SK-N-SH (cell line): ENCODE measurements around the gene KNCN. TPM values are rescaled to one million over a fixed set of nuclear protein-coding genes. Genes with fewer than 3 reads are reported as not detected.

Source experiments
- CTCF ChIA-PET: fragments of 300-600, 350-600 bp; formaldehyde crosslinking; extraction: SDS; loops from one replicate; lab custom pipeline; 2021; lab: Yijun Ruan, JAX
- POLR2A ChIA-PET: fragments of 350-600 bp; sonication (Branson Sonifier 250); formaldehyde crosslinking; extraction: SDS; loops from one replicate; lab custom pipeline; 2020; ENCODE audit warnings: antibody characterized with exemption, inconsistent platforms; lab: Yijun Ruan, JAX
- DNase-seq: peaks from one replicate; pipeline ENCODE4 v3.0.0; 2012
- H2AFZ ChIP-seq: fragments of 200-600 bp; sonication (generic); 2 replicates; pipeline ENCODE4 v1.8.1; 2016; ENCODE audit warnings: antibody characterized with exemption, mild to moderate bottlenecking, low read depth
- H3F3A ChIP-seq: fragments of 200-600 bp; sonication (generic); replicated peaks from 2 replicates; pipeline ENCODE3; 2016; ENCODE audit warnings: antibody characterized with exemption, mild to moderate bottlenecking; ENCODE audit not compliant: insufficient read depth
- H3K27ac ChIP-seq, 2 experiments: fragments of 200-500 bp in 1 of 2; fragments of 200-600 bp in 1 of 2; sonication (Bioruptor generic) in 1 of 2; sonication (generic), shearing (Covaris generic) in 1 of 2; 2 replicates each; pipeline versions ENCODE4 v1.5.1 to v1.6.1; 2014 to 2016; ENCODE audit warnings: low read depth in 2 of 2, inconsistent platforms in 1 of 2, low read length in 1 of 2, mild to moderate bottlenecking in 1 of 2, mixed read lengths in 1 of 2
- H3K27me3 ChIP-seq: fragments of 200-600 bp; sonication (generic), shearing (Covaris generic); 2 replicates; pipeline ENCODE4 v1.6.1; 2016; ENCODE audit warnings: mixed run types; ENCODE audit not compliant: insufficient read depth
- H3K36me3 ChIP-seq, 2 experiments: fragments of 200-500 bp in 1 of 2; fragments of 200-600 bp in 1 of 2; sonication (Bioruptor generic) in 1 of 2; sonication (generic) in 1 of 2; replicated peaks in 1 of 2; 2 replicates each; pipeline versions ENCODE3 to v1.5.1; 2014 to 2016; ENCODE audit warnings: low read length in 1 of 2, mild to moderate bottlenecking in 1 of 2; ENCODE audit not compliant: insufficient read depth in 2 of 2, control insufficient read depth in 1 of 2
- H3K4me1 ChIP-seq, 2 experiments: fragments of 200-500 bp in 1 of 2; fragments of 200-600 bp in 1 of 2; sonication (Bioruptor generic) in 1 of 2; sonication (generic), shearing (Covaris generic) in 1 of 2; 2 replicates each; pipeline versions ENCODE4 v1.5.1 to v1.6.1; 2014 to 2016; ENCODE audit warnings: low read depth in 1 of 2, low read length in 1 of 2, mixed run types in 1 of 2; ENCODE audit not compliant: insufficient read depth in 2 of 2, control insufficient read depth in 1 of 2
- H3K4me2 ChIP-seq: fragments of 200-600 bp; sonication (generic), shearing (Covaris generic); 2 replicates; pipeline ENCODE4 v1.6.1; 2017; ENCODE audit warnings: mixed run types
- H3K4me3 ChIP-seq, 2 experiments: fragments of 200-500 bp in 1 of 2; fragments of 200-600 bp in 1 of 2; sonication (Bioruptor generic) in 1 of 2; sonication (generic), shearing (Covaris generic) in 1 of 2; 2 replicates each; pipeline versions ENCODE4 v1.5.1 to v1.8.1; 2014 to 2016; ENCODE audit warnings: low read depth in 2 of 2, inconsistent platforms in 1 of 2, low read length in 1 of 2, mild to moderate bottlenecking in 1 of 2, mixed read lengths in 1 of 2, moderate library complexity in 1 of 2
- H3K79me2 ChIP-seq: fragments of 200-600 bp; sonication (generic); 2 replicates; pipeline ENCODE4 v1.8.1; 2017; ENCODE audit warnings: mild to moderate bottlenecking; ENCODE audit not compliant: insufficient read depth
- H3K9ac ChIP-seq: fragments of 200-600 bp; sonication (generic); 2 replicates; pipeline ENCODE4 v1.6.1; 2017; ENCODE audit warnings: mixed run types
- H3K9me2 ChIP-seq: fragments of 200-600 bp; sonication (generic); 2 replicates; pipeline ENCODE4 v1.6.1; 2017; ENCODE audit warnings: mixed run types
- H3K9me3 ChIP-seq: fragments of 200-600 bp; sonication (generic); 2 replicates; pipeline ENCODE4 v1.6.1; 2017; ENCODE audit warnings: mixed run types, mild to moderate bottlenecking, moderate library complexity
- H4K20me1 ChIP-seq: fragments of 200-600 bp; sonication (generic); 2 replicates; pipeline ENCODE4 v1.6.1; 2017; ENCODE audit warnings: mild to moderate bottlenecking, mixed run types; ENCODE audit not compliant: insufficient read depth
- CTCF ChIP-seq: fragments of 200-600 bp; sonication (generic); IDR thresholded peaks from 2 replicates; pipeline ENCODE4 v1.6.1; 2017; ENCODE audit warnings: antibody characterized with exemption, mild to moderate bottlenecking, moderate library complexity
- EP300 ChIP-seq, 2 experiments: IDR thresholded peaks; 2 replicates each; pipeline versions ENCODE4 v1.4.0 to v1.6.1; 2012; ENCODE audit warnings: borderline replicate concordance in 1 of 2, low read depth in 1 of 2, low read length in 1 of 2
- FOSL2 ChIP-seq: IDR thresholded peaks from 2 replicates; pipeline ENCODE4 v1.4.0; 2012; ENCODE audit warnings: low read depth, mild to moderate bottlenecking, moderate library complexity, borderline replicate concordance
- FOXJ3 ChIP-seq: sonication (generic); formaldehyde crosslinking; IDR thresholded peaks from 2 replicates; pipeline ENCODE4 v1.5.1; 2020; ENCODE audit warnings: mild to moderate bottlenecking, missing genetic modification reagents
- JUND ChIP-seq: IDR thresholded peaks from 2 replicates; pipeline ENCODE4 v1.4.0; 2012
- NRF1 ChIP-seq: IDR thresholded peaks from 2 replicates; pipeline ENCODE4 v1.6.1; 2012; ENCODE audit warnings: low read depth, mild to moderate bottlenecking, low read length
- RAD21 ChIP-seq: IDR thresholded peaks from 2 replicates; pipeline ENCODE4 v1.6.1; 2012; ENCODE audit warnings: mild to moderate bottlenecking, low read length
- RCOR1 ChIP-seq: fragments of 150-350 bp; IDR thresholded peaks from 2 replicates; pipeline ENCODE4 v1.6.1; 2017; ENCODE audit warnings: antibody characterized with exemption, low read length
- REST ChIP-seq: IDR thresholded peaks from 2 replicates; pipeline ENCODE4 v1.6.1; 2012; ENCODE audit warnings: mild to moderate bottlenecking, low read depth, low read length, moderate library complexity
- RFX5 ChIP-seq: IDR thresholded peaks from 2 replicates; pipeline ENCODE4 v1.6.1; 2012; ENCODE audit warnings: mild to moderate bottlenecking, improper control_type of control experiment, low read length
- SIN3A ChIP-seq: IDR thresholded peaks from 2 replicates; pipeline ENCODE4 v1.6.1; 2012; ENCODE audit warnings: low read depth, mild to moderate bottlenecking, low read length, moderate library complexity, borderline replicate concordance
- TCF12 ChIP-seq: IDR thresholded peaks from 2 replicates; pipeline ENCODE4 v1.4.0; 2012
- TEAD4 ChIP-seq: IDR thresholded peaks from 2 replicates; pipeline ENCODE4 v1.4.0; 2012; ENCODE audit warnings: mild to moderate bottlenecking, borderline replicate concordance; ENCODE audit not compliant: insufficient read depth
- YY1 ChIP-seq: IDR thresholded peaks from 2 replicates; pipeline ENCODE4 v1.4.0; 2012; ENCODE audit warnings: low read depth, mild to moderate bottlenecking
- WGBS: methylation state at CpG from one replicate; pipeline ENCODE4 v1.1.6; 2017; ENCODE audit warnings: low lambda C conversion rate; 5-methylcytosine and 5-hydroxymethylcytosine counted together
- polyA plus RNA-seq, 3 experiments: library from polyadenylated mRNA; depleted of rRNA; stranded (reverse); fragments of >200 nt; gene quantifications; 2 replicates each; pipeline ENCODE4 v1.2.3, GENCODE V29; 2012
- TF ChIP-seq, protein P1 (sequence below): IDR thresholded peaks from 2 replicates; pipeline ENCODE4 v1.4.0; 2012; ENCODE audit warnings: low read depth, borderline replicate concordance

Gene KNCN
- polyA plus RNA-seq, 1 of the 3 experiments (the other 2 are of a cell fraction), result not detected

- TF ChIP-seq REST (no peak), TCF12 (no peak)
- TF ChIP-seq, protein P1, sequence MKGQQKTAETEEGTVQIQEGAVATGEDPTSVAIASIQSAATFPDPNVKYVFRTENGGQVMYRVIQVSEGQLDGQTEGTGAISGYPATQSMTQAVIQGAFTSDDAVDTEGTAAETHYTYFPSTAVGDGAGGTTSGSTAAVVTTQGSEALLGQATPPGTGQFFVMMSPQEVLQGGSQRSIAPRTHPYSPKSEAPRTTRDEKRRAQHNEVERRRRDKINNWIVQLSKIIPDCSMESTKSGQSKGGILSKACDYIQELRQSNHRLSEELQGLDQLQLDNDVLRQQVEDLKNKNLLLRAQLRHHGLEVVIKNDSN, result no peak
- TF ChIP-seq, all 33 proteins: peak for 0
Observed at GRCh38 chr1:46583494-46583893, 32.0 kb upstream of the KNCN start (continued).

DNA sequence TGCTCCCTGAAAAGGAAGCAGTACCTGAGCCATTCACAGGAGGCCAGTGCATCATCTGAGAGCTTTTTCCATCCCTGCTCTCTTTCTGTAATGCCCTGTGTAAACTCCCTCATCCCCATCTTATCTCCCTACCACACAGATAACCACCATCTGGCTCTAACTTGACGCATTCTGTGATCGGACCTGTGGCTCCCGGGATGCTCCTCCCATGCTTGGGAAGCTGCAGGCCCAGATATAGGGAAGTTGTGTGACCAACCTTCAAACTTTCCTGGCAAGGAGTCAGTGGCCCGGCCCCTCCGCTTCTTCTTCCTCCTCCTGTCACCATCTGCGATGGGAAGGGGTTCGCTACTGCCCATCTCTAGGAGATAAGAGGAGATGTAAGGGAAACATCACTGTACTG, 31.5 kb upstream of the KNCN start:
- POLR2A ChIA-PET, result no interaction called here
- 83% methylated on average over 7 of the region's 7 CpGs for WGBS

More for the DNA sequence above, 31.5 kb upstream of the KNCN start:
- no peak overlapping the region for H2AFZ ChIP-seq
- H3K9ac ChIP-seq, result no peak overlapping the region
- TF ChIP-seq NRF1, result no peak
- TF ChIP-seq YY1, result no peak
- no peak for TF ChIP-seq EP300 (IDR thresholded peaks at IDR 0.05; ENCODE audit: borderline replicate concordance in 1 of 2, low read depth in 1 of 2, low read length in 1 of 2)
- TF ChIP-seq RFX5, result no peak
- TF ChIP-seq JUND, result no peak
- no peak for TF ChIP-seq FOXJ3
- TF ChIP-seq SIN3A, result no peak
- TF ChIP-seq RAD21, result no peak
- no peak for TF ChIP-seq RCOR1
- no peak for TF ChIP-seq FOSL2
- no peak for TF ChIP-seq TEAD4
- no peak for TF ChIP-seq CTCF
- H3K36me3 ChIP-seq, result peaks cover 16 to 40% of the 10 kb centered on the region in 2 experiments
- no peaks in the 10 kb centered on the region for H3K9me3 ChIP-seq
- H3K27me3 ChIP-seq, result no peaks in the 10 kb centered on the region
- no peaks in the 10 kb centered on the region for H3F3A ChIP-seq
- CTCF ChIA-PET, result no interaction called here
- H4K20me1 ChIP-seq, result no peaks in the 10 kb centered on the region
- no peak overlapping the region for H3K4me2 ChIP-seq
- H3K4me1 ChIP-seq, result no peaks in the 10 kb centered on the region
- no peak overlapping the region for H3K4me3 ChIP-seq
- H3K79me2 ChIP-seq, result no peaks in the 10 kb centered on the region
- H3K9me2 ChIP-seq, result no peaks in the 10 kb centered on the region
- DNase-seq, result no peak
- no peak overlapping the region for H3K27ac ChIP-seq
